Stimulated activated memory B cell treated with anti-CD40 and anti-IgM and Interleukin-4, amounts not matched to agents 10 μg/mL and 1 μg/mL and 100 μg/mL, for 72 hours (primary cell): ENCODE measurements around the gene ETV6.

Experiments used
- ATAC-seq: fragments of 150-1000 bp; cut with Tn5 transposase; 2 replicates; pipeline ENCODE4 v1.10.0; 2021
- H3K27ac Mint-ChIP-seq: one replicate; pipeline ENCODE4 v1.8.0; 2022; ENCODE audit warnings: mild to moderate bottlenecking, mixed read lengths
- H3K27me3 Mint-ChIP-seq: one replicate; pipeline ENCODE4 v1.8.0; 2022; ENCODE audit warnings: mixed read lengths
- H3K36me3 Mint-ChIP-seq: one replicate; pipeline ENCODE4 v1.8.0; 2022; ENCODE audit warnings: mixed read lengths
- H3K4me1 Mint-ChIP-seq: one replicate; pipeline ENCODE4 v1.8.0; 2022; ENCODE audit warnings: mixed read lengths
- H3K4me3 Mint-ChIP-seq: one replicate; pipeline ENCODE4 v1.8.0; 2022; ENCODE audit warnings: mild to moderate bottlenecking, moderate library complexity, mixed read lengths
- H3K9me3 Mint-ChIP-seq: one replicate; pipeline ENCODE4 v1.8.0; 2022; ENCODE audit warnings: mixed read lengths

ETV6 gene

DNA sequence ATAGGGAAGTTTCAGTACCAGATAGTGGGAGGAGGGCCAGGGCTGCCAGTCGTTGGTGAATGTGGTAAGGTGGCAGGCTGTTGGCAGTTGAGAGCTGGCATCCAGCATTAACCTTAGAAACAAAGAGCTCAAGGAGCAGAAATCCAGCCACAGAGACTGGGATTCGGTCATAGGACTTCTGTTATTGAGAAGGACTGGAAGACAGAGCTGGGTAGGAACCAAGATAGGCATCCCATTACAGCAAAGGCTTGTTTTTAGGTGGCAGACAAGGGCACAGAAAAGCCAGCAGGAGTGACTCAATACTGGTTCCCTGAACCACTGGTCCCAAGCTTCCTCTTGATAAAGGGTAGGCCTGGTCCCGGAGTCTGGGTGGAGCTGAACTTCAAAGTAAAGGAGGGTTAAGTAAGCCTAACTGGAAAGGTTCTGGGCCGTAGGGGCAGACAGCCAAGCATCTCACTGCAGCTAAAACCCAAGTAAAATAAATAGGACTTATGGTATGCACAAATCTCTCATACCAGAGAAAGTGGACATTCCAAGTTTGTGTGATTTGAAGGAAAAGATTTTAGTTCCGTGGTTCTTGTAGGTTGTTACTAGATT lies 147.9 kb downstream of the ETV6 start:
- H3K27ac Mint-ChIP-seq, result peak overlapping the region; percentile 31
- peaks cover 69% of the 10 kb centered on the region for H3K4me1 Mint-ChIP-seq
- peaks cover 66% of the 10 kb centered on the region for H3K36me3 Mint-ChIP-seq

DNA sequence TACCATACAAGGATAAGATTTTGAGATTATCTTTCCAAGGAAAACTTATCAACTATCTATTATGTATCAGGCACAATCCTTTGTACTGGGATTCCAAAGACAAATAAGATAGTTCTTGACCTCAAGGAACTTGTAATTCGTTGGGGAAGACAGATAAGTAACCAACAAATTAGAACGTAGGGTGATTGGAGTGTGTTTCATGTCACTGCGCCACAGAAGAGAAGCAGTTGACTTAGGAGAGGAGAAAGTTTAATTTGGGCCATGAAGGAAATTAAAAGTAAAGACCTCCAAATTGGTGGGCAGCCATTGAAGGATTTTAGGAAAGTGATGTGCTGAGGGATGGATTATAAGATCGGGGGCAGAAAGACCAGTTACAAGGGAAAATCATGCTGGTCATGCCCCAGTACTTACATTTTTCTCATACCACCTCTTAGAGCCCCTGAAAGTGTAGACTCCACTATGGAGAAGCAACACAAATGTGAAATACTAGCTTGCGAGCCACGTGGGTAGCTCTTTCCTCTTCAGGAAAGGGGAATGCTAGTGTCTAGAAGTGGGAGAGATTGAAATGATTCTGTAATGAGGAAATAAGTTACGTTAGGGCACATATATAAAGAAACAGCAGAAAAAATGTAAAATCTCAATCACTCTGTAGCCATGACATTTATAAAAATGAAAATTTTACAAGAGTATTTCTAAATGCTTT lies 148.7 kb downstream of the ETV6 start:
- peaks cover 68% of the 10 kb centered on the region for H3K36me3 Mint-ChIP-seq
- peaks cover 68% of the 10 kb centered on the region for H3K4me1 Mint-ChIP-seq
- no peak overlapping the region for H3K4me3 Mint-ChIP-seq
- H3K27me3 Mint-ChIP-seq, result no peaks in the 10 kb centered on the region
- H3K27ac Mint-ChIP-seq, result peak overlapping the region; percentile 74
- ATAC-seq, result no peak
- no peaks in the 10 kb centered on the region for H3K9me3 Mint-ChIP-seq

More for the DNA sequence above, 147.9 kb downstream of the ETV6 start:
- Mint-ChIP-seq H3K9me3 (no peaks in the 10 kb centered on the region), H3K27me3 (no peaks in the 10 kb centered on the region), H3K4me3 (no peak overlapping the region)
- no peak for ATAC-seq

DNA sequence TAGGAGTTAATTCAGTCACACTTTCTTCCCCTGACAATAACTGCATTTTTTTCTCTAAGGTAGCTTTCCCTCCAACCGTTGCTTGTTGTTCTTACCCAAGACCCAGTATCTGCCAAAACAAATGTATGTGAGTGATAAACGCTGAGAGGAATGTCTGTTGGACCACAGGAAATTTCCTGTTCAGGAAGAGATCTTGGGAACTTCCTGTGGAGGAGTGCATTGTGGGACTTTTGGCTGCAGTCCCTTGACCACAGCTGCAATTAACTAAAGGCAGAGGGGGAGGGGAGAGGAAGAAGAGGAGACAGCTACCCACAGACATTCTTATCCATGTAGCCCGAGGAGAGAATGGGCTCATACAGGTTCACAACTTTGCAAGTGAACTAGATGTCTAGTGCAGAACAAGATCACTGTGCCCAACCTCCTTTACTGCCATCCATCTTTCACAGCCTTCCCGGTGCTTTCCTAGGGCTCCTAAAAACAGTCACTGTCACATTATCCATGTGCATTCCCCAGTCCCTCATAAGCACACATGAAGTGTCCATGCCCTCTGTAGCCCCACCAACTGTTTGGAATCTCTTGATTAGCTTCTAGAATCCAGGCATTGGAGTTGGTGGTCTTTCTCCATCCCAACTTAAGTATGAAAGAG lies 149.5 kb downstream of the ETV6 start:
- Mint-ChIP-seq H3K4me1 (peaks cover 60% of the 10 kb centered on the region), H3K27ac (peak overlapping the region; percentile 74), H3K36me3 (peaks cover 62% of the 10 kb centered on the region), H3K9me3 (no peaks in the 10 kb centered on the region), H3K27me3 (no peaks in the 10 kb centered on the region), H3K4me3 (no peak overlapping the region)
- ATAC-seq, result no peak

DNA sequence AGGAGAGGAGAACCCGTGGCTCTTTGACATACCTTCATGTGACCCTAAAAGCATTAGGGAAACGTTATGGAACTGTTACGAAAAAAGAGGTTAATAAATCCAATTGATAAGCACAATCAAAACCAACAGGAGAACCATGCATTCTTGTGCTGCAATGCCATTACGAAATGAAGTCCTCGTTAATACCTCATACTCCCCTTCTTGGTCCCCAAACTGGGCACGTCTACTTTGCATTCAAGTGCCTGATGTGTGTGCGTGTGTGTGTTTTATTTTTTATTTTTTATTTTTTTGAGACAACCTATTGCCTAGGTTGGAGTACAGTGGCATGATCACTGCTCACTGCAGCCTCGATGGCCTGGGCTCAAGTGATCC lies 150.0 kb downstream of the ETV6 start:
- Mint-ChIP-seq H3K27me3 (no peaks in the 10 kb centered on the region), H3K4me3 (no peak overlapping the region), H3K9me3 (no peaks in the 10 kb centered on the region), H3K27ac (peak overlapping the region; percentile 74), H3K36me3 (peaks cover 63% of the 10 kb centered on the region), H3K4me1 (peaks cover 59% of the 10 kb centered on the region)
- ATAC-seq, result no peak

DNA sequence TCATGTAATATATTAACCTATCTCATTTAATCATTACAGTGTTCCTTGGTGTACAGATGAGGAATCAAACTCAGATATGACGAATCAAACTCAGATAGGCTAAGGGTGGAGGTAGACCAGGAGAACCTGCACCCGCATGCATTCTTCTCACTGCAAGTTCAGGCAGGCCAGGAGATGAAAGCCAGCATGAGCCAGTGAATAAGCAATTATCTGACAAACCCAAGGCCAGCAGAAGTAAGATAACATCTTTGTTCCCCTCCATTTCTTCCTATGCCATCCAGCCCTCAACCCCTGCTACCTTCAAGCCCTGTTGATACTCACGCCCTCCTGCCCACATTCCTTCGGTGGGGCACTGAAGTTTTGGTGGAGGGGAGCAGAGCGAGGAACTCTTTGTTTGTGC lies 152.2 kb downstream of the ETV6 start:
- H3K36me3 Mint-ChIP-seq, result peaks cover 68% of the 10 kb centered on the region
- no peak overlapping the region for H3K4me3 Mint-ChIP-seq
- H3K4me1 Mint-ChIP-seq, result peaks cover 64% of the 10 kb centered on the region
- H3K9me3 Mint-ChIP-seq, result no peaks in the 10 kb centered on the region
- ATAC-seq, result no peak
- peak overlapping the region; percentile 54 for H3K27ac Mint-ChIP-seq
- H3K27me3 Mint-ChIP-seq, result no peaks in the 10 kb centered on the region

DNA sequence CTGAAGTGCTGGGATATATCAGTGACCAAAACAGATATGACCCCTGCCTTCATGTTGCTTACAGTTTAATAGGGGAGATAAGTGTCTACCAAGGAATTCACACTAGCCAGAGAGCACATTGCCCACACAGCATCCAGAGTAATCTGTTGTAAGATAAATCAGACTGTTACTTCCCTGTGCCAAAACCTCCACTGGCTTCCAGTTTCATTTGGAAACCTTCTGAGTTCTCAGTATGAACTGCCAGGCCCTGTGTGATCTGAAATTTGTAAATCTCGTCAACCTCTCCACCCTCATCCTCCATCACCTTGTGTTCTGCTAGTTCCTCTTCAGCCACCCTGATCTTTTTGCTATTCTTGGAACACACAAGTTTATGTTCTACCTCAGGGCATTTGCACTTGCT lies 154.7 kb downstream of the ETV6 start:
- Mint-ChIP-seq H3K4me1 (peaks cover 64% of the 10 kb centered on the region), H3K27ac (peak overlapping the region; percentile 88), H3K9me3 (no peaks in the 10 kb centered on the region), H3K27me3 (no peaks in the 10 kb centered on the region), H3K4me3 (no peak overlapping the region), H3K36me3 (peaks cover 61% of the 10 kb centered on the region)
- ATAC-seq, result no peak

DNA sequence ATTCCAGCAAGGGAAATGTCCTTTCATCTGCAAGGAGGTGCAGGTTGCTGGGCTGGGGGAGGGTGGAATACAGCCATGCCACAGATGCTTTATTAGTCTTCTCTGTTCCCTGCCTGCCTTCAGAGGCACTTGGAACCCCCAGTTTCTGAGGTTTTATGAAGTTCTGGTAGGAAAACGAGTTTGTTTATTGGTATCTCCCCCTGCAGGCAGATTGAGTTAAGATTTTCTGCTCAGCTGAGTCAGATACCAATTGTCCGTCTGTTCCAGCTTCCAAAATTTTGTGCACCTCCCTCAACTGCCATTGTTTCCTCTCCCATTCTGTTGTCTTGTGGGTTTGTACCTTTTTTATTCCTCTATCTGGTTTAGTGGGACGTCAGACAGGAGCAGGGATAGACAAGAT lies 155.6 kb downstream of the ETV6 start:
- Mint-ChIP-seq H3K36me3 (peaks cover 62% of the 10 kb centered on the region), H3K9me3 (no peaks in the 10 kb centered on the region), H3K27me3 (no peaks in the 10 kb centered on the region), H3K4me3 (no peak overlapping the region), H3K27ac (peak overlapping the region; percentile 88), H3K4me1 (peaks cover 68% of the 10 kb centered on the region)
- ATAC-seq, result no peak

DNA sequence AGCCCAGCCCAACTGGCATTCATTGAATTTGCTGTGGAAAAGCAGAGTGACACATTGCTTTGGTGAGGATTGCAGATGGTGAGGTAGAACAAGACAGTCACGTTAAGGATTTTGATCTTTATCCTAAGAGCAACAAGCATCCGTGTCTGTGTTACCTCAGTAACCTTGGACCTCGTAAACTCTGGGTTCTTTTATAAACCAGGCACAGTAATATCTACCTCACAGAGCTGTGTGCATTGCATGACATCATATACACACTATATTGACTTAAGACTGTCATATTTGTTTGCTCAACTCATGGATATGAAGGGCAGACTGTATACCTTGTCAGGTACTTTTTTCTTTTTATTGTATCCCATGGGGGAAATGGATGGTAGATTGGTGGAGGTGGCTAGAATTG lies 156.2 kb downstream of the ETV6 start:
- peaks cover 59% of the 10 kb centered on the region for H3K36me3 Mint-ChIP-seq
- peaks cover 68% of the 10 kb centered on the region for H3K4me1 Mint-ChIP-seq
- peak overlapping the region; percentile 88 for H3K27ac Mint-ChIP-seq
- ATAC-seq, result no peak
- no peaks in the 10 kb centered on the region for H3K27me3 Mint-ChIP-seq
- H3K4me3 Mint-ChIP-seq, result no peak overlapping the region
- no peaks in the 10 kb centered on the region for H3K9me3 Mint-ChIP-seq

DNA sequence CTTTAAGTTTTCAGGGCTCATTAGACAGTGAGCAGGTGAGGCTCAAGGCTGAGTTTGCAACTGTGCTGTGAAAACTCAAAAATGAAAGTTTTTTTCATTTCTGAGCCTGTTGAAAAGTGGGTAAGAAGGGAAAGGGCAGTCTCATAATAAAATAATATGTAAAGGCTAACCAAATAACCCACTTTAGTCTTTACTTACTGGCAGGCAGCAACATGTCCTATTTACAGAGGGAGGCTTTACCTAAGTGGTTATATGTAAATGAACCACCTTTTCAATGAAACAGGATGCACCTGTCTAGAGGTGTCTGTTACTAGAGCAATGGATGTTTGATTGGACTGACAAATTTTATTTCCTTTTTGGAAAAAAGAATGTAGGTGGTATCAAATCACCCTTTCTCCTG lies 158.0 kb downstream of the ETV6 start:
- Mint-ChIP-seq H3K4me1 (peaks cover 80% of the 10 kb centered on the region), H3K4me3 (no peak overlapping the region), H3K36me3 (peaks cover 52% of the 10 kb centered on the region), H3K27me3 (no peaks in the 10 kb centered on the region), H3K27ac (peak overlapping the region; percentile 88), H3K9me3 (no peaks in the 10 kb centered on the region)
- ATAC-seq, result peak; percentile 70

DNA sequence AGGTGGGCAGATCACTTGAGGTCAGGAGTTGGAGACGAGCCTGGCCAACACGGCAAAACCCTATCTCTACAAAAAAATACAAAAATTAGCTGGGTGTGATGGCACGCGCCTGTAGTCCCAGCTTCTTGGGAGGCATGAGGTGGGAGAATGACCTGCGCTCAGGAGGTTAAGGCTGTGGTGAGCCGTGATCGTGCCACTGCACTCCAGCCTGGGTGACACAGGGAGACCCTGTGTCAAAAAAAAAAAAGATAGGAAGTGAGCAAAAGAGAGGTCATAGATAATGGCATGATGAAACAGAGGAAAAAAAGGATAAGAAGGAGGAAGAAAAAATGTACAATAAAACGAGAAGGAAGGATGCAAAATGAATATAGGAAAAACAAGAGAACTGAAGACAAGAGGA lies 159.5 kb downstream of the ETV6 start:
- Mint-ChIP-seq H3K4me3 (no peak overlapping the region), H3K4me1 (peaks cover 92% of the 10 kb centered on the region), H3K27ac (peak overlapping the region; percentile 88), H3K27me3 (no peaks in the 10 kb centered on the region), H3K9me3 (no peaks in the 10 kb centered on the region), H3K36me3 (peaks cover 50% of the 10 kb centered on the region)
- no peak for ATAC-seq

DNA sequence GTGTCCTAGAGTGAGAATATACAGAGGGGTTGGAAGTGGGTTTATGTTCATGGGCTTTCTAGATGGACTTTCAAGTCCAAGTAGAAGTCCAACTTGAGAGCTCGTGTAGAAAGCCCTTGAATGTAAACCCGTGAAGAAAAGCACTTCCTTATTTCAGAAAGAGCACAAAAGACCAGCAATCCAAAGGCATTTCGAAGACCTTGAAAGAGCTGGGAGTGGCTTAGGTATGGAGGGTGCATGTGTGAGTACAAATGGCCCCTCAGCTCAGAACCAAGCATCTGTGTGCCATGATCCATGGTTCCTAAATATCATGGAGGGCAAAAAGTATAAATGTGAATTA lies 160.7 kb downstream of the ETV6 start:
- no peaks in the 10 kb centered on the region for H3K27me3 Mint-ChIP-seq
- no peaks in the 10 kb centered on the region for H3K9me3 Mint-ChIP-seq
- H3K36me3 Mint-ChIP-seq, result peaks cover 40% of the 10 kb centered on the region
- H3K4me3 Mint-ChIP-seq, result no peak overlapping the region
- H3K4me1 Mint-ChIP-seq, result peaks cover 88% of the 10 kb centered on the region
- no peak for ATAC-seq
- H3K27ac Mint-ChIP-seq, result peak overlapping the region; percentile 94

DNA sequence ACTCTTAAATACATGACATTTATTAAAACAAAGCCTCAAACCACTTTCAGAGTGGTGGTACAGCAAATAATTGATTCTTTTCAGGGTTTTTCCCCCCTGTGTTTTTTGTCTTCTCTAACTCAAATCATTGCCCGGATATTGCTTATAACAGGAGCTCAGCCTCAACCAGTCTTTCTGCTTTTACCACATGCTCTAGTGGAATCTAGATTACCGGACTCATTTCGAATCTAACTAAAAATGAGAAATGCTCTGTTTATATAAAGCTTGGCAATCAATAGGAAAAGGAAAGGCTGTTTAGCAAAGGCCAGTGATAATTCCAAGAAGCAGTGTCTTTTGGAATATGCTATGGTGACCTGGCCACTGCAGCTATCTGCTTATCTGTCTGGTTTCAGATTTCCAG lies 161.5 kb downstream of the ETV6 start:
- peaks cover 40% of the 10 kb centered on the region for H3K36me3 Mint-ChIP-seq
- H3K9me3 Mint-ChIP-seq, result no peaks in the 10 kb centered on the region
- H3K4me1 Mint-ChIP-seq, result peaks cover 80% of the 10 kb centered on the region
- no peaks in the 10 kb centered on the region for H3K27me3 Mint-ChIP-seq
- H3K4me3 Mint-ChIP-seq, result peak overlapping the region; percentile 9
- ATAC-seq, result no peak
- peak overlapping the region; percentile 94 for H3K27ac Mint-ChIP-seq

DNA sequence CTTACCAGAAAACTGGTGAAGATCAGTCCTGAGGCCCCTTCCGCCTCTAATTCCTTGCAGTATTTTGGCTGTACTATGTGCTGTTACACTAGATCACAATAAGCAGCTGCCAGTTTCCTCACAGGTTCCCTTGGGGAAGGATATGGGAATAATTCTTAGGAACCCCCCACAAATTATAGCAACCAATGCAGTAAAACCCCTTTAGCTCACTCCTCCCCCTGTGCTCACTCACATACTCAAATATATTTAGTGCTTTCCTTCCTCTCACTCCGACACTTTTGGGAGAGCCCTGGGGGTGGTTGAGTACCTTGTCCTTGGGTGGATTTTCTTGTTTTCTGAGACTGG lies 162.7 kb downstream of the ETV6 start:
- Mint-ChIP-seq H3K36me3 (peaks cover 38% of the 10 kb centered on the region), H3K4me1 (peaks cover 69% of the 10 kb centered on the region), H3K27ac (peak overlapping the region; percentile 94), H3K27me3 (no peaks in the 10 kb centered on the region), H3K4me3 (peak overlapping the region; percentile 75), H3K9me3 (no peaks in the 10 kb centered on the region)
- ATAC-seq, result peak; percentile 42

DNA sequence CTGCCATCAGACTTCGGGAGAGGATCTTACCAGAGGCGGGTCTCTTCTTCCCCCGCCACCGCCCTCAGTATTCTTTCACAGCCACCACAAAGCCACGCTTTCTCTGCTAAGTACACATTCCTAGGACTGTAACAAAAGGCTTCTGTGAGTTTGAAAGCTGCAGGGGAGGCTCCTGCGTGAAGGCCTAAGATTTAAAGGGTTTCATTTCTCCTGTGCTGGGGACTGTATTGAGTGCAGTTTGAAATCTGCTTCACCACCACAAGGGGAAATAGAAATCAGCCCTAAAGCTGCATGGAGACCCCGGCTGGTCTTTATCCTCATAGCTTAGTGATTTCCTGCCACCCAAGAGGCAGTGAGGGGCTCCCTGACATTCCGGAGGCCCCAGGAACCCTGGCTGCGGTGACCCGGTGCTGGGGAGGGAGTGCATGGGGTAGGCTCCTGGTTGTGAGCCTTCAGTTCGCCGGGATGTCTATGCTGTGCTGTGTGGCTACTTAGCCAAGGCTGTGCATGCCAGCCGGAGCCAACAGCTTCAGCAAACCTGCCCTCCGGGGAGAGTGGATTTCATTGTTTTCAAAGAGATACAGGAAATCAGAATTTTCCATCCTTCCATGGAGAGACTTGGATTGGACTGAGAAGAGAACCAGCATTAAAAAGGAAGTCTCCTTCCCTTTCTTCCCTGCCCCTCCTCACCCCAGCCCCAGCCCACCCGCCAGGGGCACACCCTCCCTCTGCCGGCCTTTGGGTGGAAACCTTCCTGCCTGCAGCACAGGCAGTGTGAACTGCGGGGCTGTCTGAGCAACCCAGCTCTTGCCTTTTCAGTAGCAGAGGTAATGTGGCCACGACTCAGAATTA lies 163.3 kb downstream of the ETV6 start:
- peak; percentile 92 for ATAC-seq
- H3K36me3 Mint-ChIP-seq, result peaks cover 38% of the 10 kb centered on the region
- peak overlapping the region; percentile 94 for H3K27ac Mint-ChIP-seq
- peaks cover 67% of the 10 kb centered on the region for H3K4me1 Mint-ChIP-seq
- H3K9me3 Mint-ChIP-seq, result no peaks in the 10 kb centered on the region
- peak overlapping the region; percentile 75 for H3K4me3 Mint-ChIP-seq
- no peaks in the 10 kb centered on the region for H3K27me3 Mint-ChIP-seq

DNA sequence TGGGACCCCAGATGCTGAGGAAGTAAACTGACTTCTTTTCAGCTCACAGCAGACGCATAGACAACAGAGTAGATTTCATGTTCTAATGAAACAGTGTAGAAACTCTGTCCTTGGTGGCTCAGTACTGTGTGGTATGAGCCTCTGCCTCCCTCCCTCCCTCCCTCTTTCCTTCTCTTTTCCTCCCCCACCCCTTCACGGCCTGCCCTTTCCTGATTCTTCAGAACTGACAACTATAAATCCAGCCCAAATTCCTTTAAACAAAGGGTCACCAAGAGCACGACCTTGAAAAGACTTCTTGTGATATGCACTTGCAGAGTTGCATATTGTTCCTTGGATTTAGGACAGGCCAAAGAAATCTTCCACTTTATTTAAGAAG lies 164.0 kb downstream of the ETV6 start:
- H3K4me3 Mint-ChIP-seq, result peak overlapping the region; percentile 43

More for the DNA sequence above, 164.0 kb downstream of the ETV6 start:
- H3K27me3 Mint-ChIP-seq, result no peaks in the 10 kb centered on the region
- H3K27ac Mint-ChIP-seq, result peak overlapping the region; percentile 94
- no peaks in the 10 kb centered on the region for H3K9me3 Mint-ChIP-seq
- no peak for ATAC-seq
- peaks cover 35% of the 10 kb centered on the region for H3K36me3 Mint-ChIP-seq
- H3K4me1 Mint-ChIP-seq, result peaks cover 64% of the 10 kb centered on the region
